GM18511 (cell line): ENCODE results near the gene AWAT1.
"Not testable (repeated sequence)": the region's sequence is repeated elsewhere in the genome, so short reads cannot be mapped to it uniquely, and the experiment has no call there.

Source experiments
- ATAC-seq: cut with Tn5 transposase; IDR thresholded peaks from one replicate; pipeline ENCODE4 v1.9.1; 2021; ENCODE audit warnings: mild to moderate bottlenecking, moderate library complexity; ENCODE audit not compliant: unreplicated experiment

Gene AWAT1

GRCh38 chrX:70260104-70260503 is 25.6 kb downstream of the AWAT1 start, which contains the start of gene P2RY4:
Gene P2RY4, minus strand, starts transcription at chrX:70260204. Its CDS starts 580 bp downstream, at chrX:70259624.
- ATAC-seq = no peak

GRCh38 chrX:70262952-70263567 is 28.6 kb downstream of the AWAT1 start:
- peak; percentile 77 for ATAC-seq

- ATAC-seq = no peak
These were observed 30.3 kb downstream of the AWAT1 start for GRCh38 chrX:70264784-70265183.

GRCh38 chrX:70268034-70268433 is 33.6 kb downstream of the AWAT1 start, which contains the start of gene ARR3:
Gene ARR3, plus strand, starts transcription at chrX:70268334. Its CDS starts 1,052 bp downstream, at chrX:70269386.
- no peak for ATAC-seq

GRCh38 chrX:70274029-70274428 is 39.6 kb downstream of the AWAT1 start:
- ATAC-seq = not testable (repeated sequence)

GRCh38 chrX:70279081-70279480 is 44.6 kb downstream of the AWAT1 start:
- no peak for ATAC-seq

- no peak for ATAC-seq
These were observed 46.1 kb downstream of the AWAT1 start for GRCh38 chrX:70280573-70280972.

- ATAC-seq = no peak
These were observed 47.5 kb downstream of the AWAT1 start, which contains the start of gene RAB41 for GRCh38 chrX:70281951-70282350. Gene RAB41, plus strand, starts transcription at chrX:70282172. Its CDS starts 46 bp downstream, at chrX:70282218.

GRCh38 chrX:70289168-70289792 is 54.8 kb downstream of the AWAT1 start:
- peak; percentile 1 for ATAC-seq
